Kidney (tissue), 14 donors: ENCODE measurements around the gene NT5C. TPM values are rescaled to one million over a fixed set of nuclear protein-coding genes. Genes with fewer than 3 reads are reported as not detected.

Source experiments
- DNase-seq, 5 donors: peaks; one replicate each; pipeline ENCODE4 v3.0.0-alpha.2; 2013 to 2020
- FAIRE-seq: peaks from 2 replicates; lab custom pipeline; 2012; peaks lifted over from hg19 to GRCh38; lab: Jason Lieb, UNC
- H3K27ac ChIP-seq, 2 donors: one replicate each; pipeline ENCODE4 v1.7.0; 2013; ENCODE audit warnings: low read depth in 2 of 2, low read length in 2 of 2, inconsistent platforms in 1 of 2
- H3K27me3 ChIP-seq: one replicate; pipeline ENCODE4 v1.7.1; 2013; ENCODE audit warnings: low read length, inconsistent platforms; ENCODE audit not compliant: control insufficient read depth, insufficient read depth
- H3K36me3 ChIP-seq, 3 donors: one replicate each; pipeline versions ENCODE4 v1.7.0 to v1.7.1; 2013; ENCODE audit warnings: low read length in 3 of 3, control low read depth in 1 of 3, inconsistent platforms in 1 of 3; ENCODE audit not compliant: insufficient read depth in 3 of 3, control insufficient read depth in 2 of 3
- H3K4me1 ChIP-seq, 3 donors: one replicate each; pipeline versions ENCODE4 v1.7.0 to v1.7.1; 2013; ENCODE audit warnings: low read length in 3 of 3, inconsistent platforms in 1 of 3, low read depth in 1 of 3; ENCODE audit not compliant: control insufficient read depth in 2 of 3, insufficient read depth in 2 of 3
- H3K4me3 ChIP-seq, 3 donors: one replicate each; pipeline versions ENCODE4 v1.7.0 to v1.8.1; 2013; ENCODE audit warnings: low read length in 3 of 3, control low read depth in 1 of 3, inconsistent platforms in 1 of 3
- H3K9ac ChIP-seq, 3 donors: one replicate each; pipeline versions ENCODE4 v1.7.0 to v1.7.1; 2013; ENCODE audit warnings: low read length in 3 of 3, control low read depth in 1 of 3, inconsistent platforms in 1 of 3
- H3K9me3 ChIP-seq, 3 donors: one replicate each; pipeline versions ENCODE4 v1.7.0 to v1.7.1; 2013; ENCODE audit warnings: low read length in 3 of 3, control low read depth in 1 of 3, inconsistent platforms in 1 of 3; ENCODE audit not compliant: control insufficient read depth in 2 of 3, insufficient read depth in 1 of 3
- CTCF ChIP-seq: IDR thresholded peaks from 3 replicates; pipeline ENCODE4 v1.5.1; 2012; ENCODE audit warnings: mild to moderate bottlenecking, moderate library complexity, borderline replicate concordance; ENCODE audit not compliant: insufficient read depth; ENCODE audit errors: extremely low read depth
- intact Hi-C: fragments of 100-400 bp; cut with DNase I; formaldehyde crosslinking; loops from one replicate; pipeline ENCODE4 v1.11.1; 2022
- polyA plus RNA-seq: library from polyadenylated mRNA; stranded (reverse); fragments of 350-450 nt; fragmentation: Illumina TruSeq; extraction: RNeasy Lipid Tissue Mini Kit (QIAGEN cat#74804); gene quantifications from one replicate; pipeline ENCODE4 v1.2.3, GENCODE V29; 2014; ENCODE audit warnings: low read depth, low replicate concordance; ENCODE audit not compliant: insufficient read depth
- total RNA-seq: library from RNA; stranded (reverse); fragmentation: NEBNext Ultra II Directional; extraction: Animal tissue kit (Norgen Biotek cat#: 25700); gene quantifications from one replicate; pipeline ENCODE4 v1.2.1, GENCODE V29; 2021
- donor health status: control.
- donor health status: control.
- donor health status: control.
- donor health status: control.
- donor health status: control.
- donor health status: DM: yes; HTN: yes; CAD: no.
- donor health status: Normal renal cell carcinoma (clear cell type).

The NT5C gene
- total and polyA plus RNA-seq, 2 donors from 2014 or later = 59.4 to 74.9 TPM

- Histone ChIP-seq H3K4me1 (peaks cover 0 to 23% (median 0%) of the 10 kb centered on the region in 3 donors), H3K9ac (peak within 1 kb of the TSS; percentile 32 to 67 (median 61)), H3K27me3 (no peaks in the 10 kb centered on the region), H3K4me3 (peak within 1 kb of the TSS; percentile 62 to 87 (median 78)), H3K27ac (peak within 1 kb of the TSS in 1 of 2 donors; percentile 71), H3K9me3 (no peaks in the 10 kb centered on the region), H3K36me3 (no peaks in the 10 kb centered on the region)
- TF ChIP-seq CTCF = peak; percentile 3
- FAIRE-seq (no peak), DNase-seq (peak; percentile 90 to 98 (median 93))
- intact Hi-C loops = no loop called here
Observed at GRCh38 chr17:75109407-75110233, 21.9 kb downstream of the NT5C start, which contains the start of gene ARMC7. Gene ARMC7, plus strand, starts transcription at chr17:75109969. Its CDS starts 320 bp downstream, at chr17:75110289.

GRCh38 chr17:75109046-75109406, 22.5 kb downstream of the NT5C start:
- no peak for TF ChIP-seq CTCF
- no peaks in the 10 kb centered on the region for H3K36me3 ChIP-seq
- no peaks in the 10 kb centered on the region for H3K27me3 ChIP-seq
- peak overlapping the region in 1 of 2 donors; percentile 71 for H3K27ac ChIP-seq
- intact Hi-C loops = no loop called here
- H3K4me1 ChIP-seq = peaks cover 0 to 21% (median 0%) of the 10 kb centered on the region in 3 donors
- DNase-seq (no peak), FAIRE-seq (no peak)
- H3K9me3 ChIP-seq = no peaks in the 10 kb centered on the region
- H3K9ac ChIP-seq = peak overlapping the region in 1 of 3 donors; percentile 40
- peak overlapping the region in 1 of 3 donors; percentile 78 for H3K4me3 ChIP-seq

GRCh38 chr17:75108193-75108592, 23.3 kb downstream of the NT5C start:
- DNase-seq = no peak
- intact Hi-C loops = no loop called here
- Histone ChIP-seq H3K36me3 (no peaks in the 10 kb centered on the region), H3K9me3 (no peaks in the 10 kb centered on the region), H3K27me3 (no peaks in the 10 kb centered on the region), H3K9ac (no peak overlapping the region), H3K4me3 (no peak overlapping the region), H3K4me1 (peaks cover 0 to 17% (median 0%) of the 10 kb centered on the region in 3 donors), H3K27ac (no peak overlapping the region)
- no peak for FAIRE-seq
- TF ChIP-seq CTCF = no peak
